Vagina (tissue), 2 donors: Measurements from ENCODE around the gene RAB4A. TPM values are rescaled to one million over a fixed set of nuclear protein-coding genes. Genes with fewer than 3 reads are reported as not detected.

Experiments used
- DNase-seq, 2 donors: peaks; one replicate each; pipeline ENCODE4 v3.0.0-alpha.2; 2017; ENCODE audit errors: extremely low spot score in 2 of 2
- H3K27ac ChIP-seq: fragments of 200-600 bp; sonication (generic); one replicate; pipeline ENCODE4 v1.5.1; 2019
- H3K27me3 ChIP-seq: fragments of 200-600 bp; sonication (generic); one replicate; pipeline ENCODE4 v1.5.1; 2019
- H3K36me3 ChIP-seq, 2 donors: fragments of 200-600 bp; sonication (generic); one replicate each; pipeline ENCODE4 v1.5.1; 2017 to 2019
- H3K4me1 ChIP-seq: fragments of 200-600 bp; sonication (generic); one replicate; pipeline ENCODE4 v1.5.1; 2019
- H3K4me3 ChIP-seq, 2 donors: fragments of 200-600 bp; sonication (generic); 1 replicate in 1 of 2; 2 replicates in 1 of 2; pipeline ENCODE4 v1.5.1; 2016 to 2019
- H3K9me3 ChIP-seq: fragments of 200-600 bp; sonication (generic); one replicate; pipeline ENCODE4 v1.5.1; 2019
- POLR2A ChIP-seq, 2 donors: fragments of 450-650 bp; IDR thresholded peaks; one replicate each; pipeline ENCODE4 v1.6.1; 2017; ENCODE audit warnings: antibody characterized with exemption in 2 of 2, mild to moderate bottlenecking in 2 of 2, moderate library complexity in 2 of 2
- POLR2AphosphoS5 ChIP-seq, 2 donors: sonication (generic); formaldehyde crosslinking; IDR thresholded peaks; one replicate each; pipeline ENCODE4 v1.9.0; 2017; ENCODE audit warnings: antibody characterized with exemption in 2 of 2, mild to moderate bottlenecking in 2 of 2, low read depth in 1 of 2; ENCODE audit not compliant: insufficient read depth in 1 of 2
- intact Hi-C: fragments of 100-400 bp; cut with DNase I; formaldehyde crosslinking; loops from one replicate; pipeline ENCODE4 v1.15.1; 2023
- total RNA-seq: library from RNA; depleted of rRNA; stranded (reverse); fragments of >200 nt; gene quantifications from one replicate; pipeline ENCODE4 v1.2.3, GENCODE V29; 2016
- TF ChIP-seq, protein P1 (sequence below), 3 experiments: fragments of 450-650 bp in 2 of 3; fragments of 200-600 bp in 1 of 3; sonication (generic) in 1 of 3; IDR thresholded peaks; one replicate each; pipeline ENCODE4 v1.5.1; 2017 to 2019; ENCODE audit warnings: antibody characterized with exemption in 3 of 3, mild to moderate bottlenecking in 2 of 3, moderate library complexity in 2 of 3

Gene RAB4A
- total RNA-seq, 1 donor from 2014 or later: 16.5 TPM

DNA sequence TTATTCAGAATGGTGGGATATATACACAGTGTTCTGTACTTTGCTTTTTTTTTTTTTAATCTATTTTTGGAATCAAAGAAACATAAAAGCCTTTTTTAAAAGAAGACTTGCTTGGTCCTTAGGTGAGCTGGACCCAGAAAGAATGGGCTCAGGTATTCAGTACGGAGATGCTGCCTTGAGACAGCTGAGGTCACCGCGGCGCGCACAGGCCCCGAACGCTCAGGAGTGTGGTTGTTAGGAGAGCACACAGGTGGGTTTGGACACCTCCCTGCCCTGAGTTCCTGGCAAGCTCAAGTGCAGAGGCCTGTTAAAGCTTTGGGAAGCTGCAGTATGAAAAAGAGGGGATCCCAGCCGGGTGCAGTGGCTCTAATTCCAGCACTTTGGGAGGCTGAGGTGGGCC is 31.8 kb downstream of the RAB4A start:
- Histone ChIP-seq H3K36me3 (peaks cover 0 to 39% of the 10 kb centered on the region in 2 donors), H3K27ac (no peak overlapping the region), H3K4me3 (no peak overlapping the region), H3K27me3 (no peaks in the 10 kb centered on the region), H3K9me3 (no peaks in the 10 kb centered on the region), H3K4me1 (no peaks in the 10 kb centered on the region)
- TF ChIP-seq, protein P1, sequence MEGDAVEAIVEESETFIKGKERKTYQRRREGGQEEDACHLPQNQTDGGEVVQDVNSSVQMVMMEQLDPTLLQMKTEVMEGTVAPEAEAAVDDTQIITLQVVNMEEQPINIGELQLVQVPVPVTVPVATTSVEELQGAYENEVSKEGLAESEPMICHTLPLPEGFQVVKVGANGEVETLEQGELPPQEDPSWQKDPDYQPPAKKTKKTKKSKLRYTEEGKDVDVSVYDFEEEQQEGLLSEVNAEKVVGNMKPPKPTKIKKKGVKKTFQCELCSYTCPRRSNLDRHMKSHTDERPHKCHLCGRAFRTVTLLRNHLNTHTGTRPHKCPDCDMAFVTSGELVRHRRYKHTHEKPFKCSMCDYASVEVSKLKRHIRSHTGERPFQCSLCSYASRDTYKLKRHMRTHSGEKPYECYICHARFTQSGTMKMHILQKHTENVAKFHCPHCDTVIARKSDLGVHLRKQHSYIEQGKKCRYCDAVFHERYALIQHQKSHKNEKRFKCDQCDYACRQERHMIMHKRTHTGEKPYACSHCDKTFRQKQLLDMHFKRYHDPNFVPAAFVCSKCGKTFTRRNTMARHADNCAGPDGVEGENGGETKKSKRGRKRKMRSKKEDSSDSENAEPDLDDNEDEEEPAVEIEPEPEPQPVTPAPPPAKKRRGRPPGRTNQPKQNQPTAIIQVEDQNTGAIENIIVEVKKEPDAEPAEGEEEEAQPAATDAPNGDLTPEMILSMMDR (IDR thresholded peaks at IDR 0.05): no peak
- TF ChIP-seq POLR2A (IDR thresholded peaks at IDR 0.05) (no peak), POLR2AphosphoS5 (IDR thresholded peaks at IDR 0.05; ENCODE audit: insufficient read depth in 1 of 2, low read depth in 1 of 2) (no peak)
- no peak for DNase-seq
- intact Hi-C loops: no loop called here

GRCh38 chr1:229303855-229304254 is 32.9 kb downstream of the RAB4A start:
- Histone ChIP-seq H3K36me3 (peaks cover 0 to 40% of the 10 kb centered on the region in 2 donors), H3K4me3 (no peak overlapping the region), H3K27ac (no peak overlapping the region), H3K4me1 (no peaks in the 10 kb centered on the region), H3K27me3 (no peaks in the 10 kb centered on the region), H3K9me3 (no peaks in the 10 kb centered on the region)
- TF ChIP-seq POLR2A (IDR thresholded peaks at IDR 0.05) (no peak), POLR2AphosphoS5 (IDR thresholded peaks at IDR 0.05; ENCODE audit: insufficient read depth in 1 of 2, low read depth in 1 of 2) (no peak)
- TF ChIP-seq, protein P1 (IDR thresholded peaks at IDR 0.05): no peak
- DNase-seq: no peak
- intact Hi-C loops: no loop called here

DNA sequence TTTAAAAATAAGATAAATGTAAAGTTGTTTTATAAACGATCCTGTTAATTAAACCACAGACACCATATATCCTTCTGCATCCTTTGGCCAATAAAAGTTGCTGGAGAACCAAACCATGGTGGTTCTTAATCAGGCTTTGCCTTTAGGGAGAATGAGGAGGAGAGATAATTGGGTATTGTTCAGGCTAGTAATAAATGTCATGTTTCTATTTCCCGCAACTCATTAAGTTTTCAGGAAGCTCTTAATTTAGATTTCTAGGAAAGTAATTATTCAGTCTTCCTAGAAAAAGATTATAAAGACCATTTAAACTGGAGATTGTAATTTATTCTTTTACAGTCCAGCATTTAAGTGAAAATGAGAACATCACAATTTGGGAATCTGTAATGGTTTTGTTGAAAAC is 34.5 kb downstream of the RAB4A start:
- peaks cover 0 to 34% of the 10 kb centered on the region in 2 donors for H3K36me3 ChIP-seq

DNA sequence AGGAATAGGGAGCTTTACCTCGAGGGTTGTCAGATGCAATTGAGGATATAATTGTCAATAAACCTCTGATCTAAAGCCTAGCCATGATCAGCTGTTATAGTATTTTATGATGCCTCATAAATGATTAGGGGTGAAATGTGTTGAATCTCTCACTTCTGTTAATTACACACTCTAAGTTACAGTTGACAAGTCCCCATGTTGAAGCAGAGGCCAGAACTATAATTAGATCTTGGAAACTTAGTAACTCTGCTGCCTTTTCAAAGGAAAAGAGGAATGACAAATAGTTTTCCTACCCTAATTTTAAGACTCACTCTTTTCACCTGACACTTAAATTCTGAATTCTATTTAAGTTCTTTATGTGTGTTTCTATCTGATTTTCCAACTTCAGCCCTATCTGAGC is 38.2 kb downstream of the RAB4A start:
- intact Hi-C loops: no loop called here
- H3K4me3 ChIP-seq: no peak overlapping the region
- no peaks in the 10 kb centered on the region for H3K9me3 ChIP-seq
- TF ChIP-seq, protein P1 (IDR thresholded peaks at IDR 0.05): no peak
- TF ChIP-seq POLR2A (IDR thresholded peaks at IDR 0.05) (no peak), POLR2AphosphoS5 (IDR thresholded peaks at IDR 0.05; ENCODE audit: insufficient read depth in 1 of 2, low read depth in 1 of 2) (no peak)
- no peak overlapping the region for H3K27ac ChIP-seq
- H3K4me1 ChIP-seq: no peaks in the 10 kb centered on the region
- DNase-seq: no peak
- no peaks in the 10 kb centered on the region for H3K27me3 ChIP-seq
- peaks cover 0 to 39% of the 10 kb centered on the region in 2 donors for H3K36me3 ChIP-seq

More for the DNA sequence above, 34.5 kb downstream of the RAB4A start:
- no peak for TF ChIP-seq POLR2AphosphoS5 (IDR thresholded peaks at IDR 0.05; ENCODE audit: insufficient read depth in 1 of 2, low read depth in 1 of 2)
- TF ChIP-seq POLR2A (IDR thresholded peaks at IDR 0.05): no peak
- TF ChIP-seq, protein P1 (IDR thresholded peaks at IDR 0.05): no peak
- no peak overlapping the region for H3K27ac ChIP-seq
- no peaks in the 10 kb centered on the region for H3K4me1 ChIP-seq
- H3K27me3 ChIP-seq: no peaks in the 10 kb centered on the region
- intact Hi-C loops: no loop called here
- no peak overlapping the region for H3K4me3 ChIP-seq
- DNase-seq: no peak
- H3K9me3 ChIP-seq: no peaks in the 10 kb centered on the region

DNA sequence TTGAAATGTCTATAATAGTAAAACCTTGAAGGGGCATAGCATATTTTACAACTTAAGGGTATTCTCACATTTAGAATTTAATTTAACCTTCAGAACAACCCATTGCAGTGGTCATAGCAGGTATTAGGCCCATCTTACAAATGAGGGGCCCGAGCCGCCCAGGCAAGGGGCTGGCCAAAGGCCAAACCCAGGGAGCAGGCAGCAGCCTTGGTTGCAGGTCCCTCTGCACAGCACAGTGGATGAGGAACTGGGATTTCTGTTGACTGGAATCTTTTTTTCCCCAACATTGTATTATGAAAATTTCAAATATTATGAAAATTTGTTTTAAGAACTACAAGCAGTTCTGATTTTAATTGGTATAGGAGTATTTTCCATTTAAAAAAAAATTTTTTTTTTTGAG is 38.8 kb downstream of the RAB4A start:
- intact Hi-C loops: no loop called here
- H3K4me1 ChIP-seq: no peaks in the 10 kb centered on the region
- no peak for DNase-seq
- H3K27ac ChIP-seq: no peak overlapping the region
- no peaks in the 10 kb centered on the region for H3K9me3 ChIP-seq
- H3K27me3 ChIP-seq: no peaks in the 10 kb centered on the region
- H3K4me3 ChIP-seq: no peak overlapping the region
- TF ChIP-seq POLR2A (IDR thresholded peaks at IDR 0.05) (no peak), POLR2AphosphoS5 (IDR thresholded peaks at IDR 0.05; ENCODE audit: insufficient read depth in 1 of 2, low read depth in 1 of 2) (no peak)
- TF ChIP-seq, protein P1 (IDR thresholded peaks at IDR 0.05): no peak
- peaks cover 0 to 33% of the 10 kb centered on the region in 2 donors for H3K36me3 ChIP-seq
